NCI-H345 treated with DMSO at 0.1 percent for 48 hours (cell line): ENCODE measurements around the gene KRT72.

ENCODE experiments used
- DNase-seq: peaks from one replicate; lab custom pipeline; 2025; ENCODE audit not compliant: unreplicated experiment; lab: John Stamatoyannopoulos, UW

KRT72 gene

GRCh38 chr12:52546126-52546525, 55.1 kb downstream of the KRT72 start:
- no peak for DNase-seq

- no peak for DNase-seq
These were observed 57.0 kb downstream of the KRT72 start for GRCh38 chr12:52543985-52544883.

- DNase-seq, result no peak
These were observed 58.4 kb downstream of the KRT72 start for GRCh38 chr12:52542785-52543318.

GRCh38 chr12:52542157-52542556, 59.1 kb downstream of the KRT72 start:
- no peak for DNase-seq

- no peak for DNase-seq
These were observed 59.6 kb downstream of the KRT72 start for GRCh38 chr12:52541709-52542108.

GRCh38 chr12:52540531-52540930, 60.7 kb downstream of the KRT72 start:
- DNase-seq, result no peak

GRCh38 chr12:52539821-52540173, 61.5 kb downstream of the KRT72 start:
- no peak for DNase-seq

- peak; percentile 71 for DNase-seq
These were observed 62.0 kb downstream of the KRT72 start for GRCh38 chr12:52539083-52539820.

GRCh38 chr12:52537101-52537500, 64.2 kb downstream of the KRT72 start:
- DNase-seq, result no peak
